Fibroblast of the conjunctiva (primary cell): ENCODE measurements around the gene IPO13.

Source experiments
- DNase-seq: peaks from one replicate; pipeline ENCODE4 v3.0.0-alpha.2; 2010; ENCODE audit warnings: low read depth

Gene IPO13

GRCh38 chr1:43946236-43947060 lies at the start of gene IPO13:
TSS of gene IPO13 (plus strand) at chr1:43946950. CDS start at chr1:43947601, 651 bp downstream.
- DNase-seq, result peak; percentile 91

- DNase-seq, result no peak
Measured at GRCh38 chr1:43898981-43899380, 47.8 kb upstream of the IPO13 start.

GRCh38 chr1:43900386-43900785 lies 46.4 kb upstream of the IPO13 start:
- no peak for DNase-seq

- DNase-seq, result no peak
Measured at GRCh38 chr1:43901196-43901961, 45.4 kb upstream of the IPO13 start.

- DNase-seq, result no peak
Measured at GRCh38 chr1:43902058-43902831, 44.5 kb upstream of the IPO13 start.

- DNase-seq, result no peak
Measured at GRCh38 chr1:43904660-43905551, 41.8 kb upstream of the IPO13 start.

- no peak for DNase-seq
Measured at GRCh38 chr1:43908226-43908625, 38.5 kb upstream of the IPO13 start.

- DNase-seq, result no peak
Measured at GRCh38 chr1:43908858-43909257, 37.9 kb upstream of the IPO13 start.

GRCh38 chr1:43910343-43910742 lies 36.4 kb upstream of the IPO13 start:
- DNase-seq, result no peak

GRCh38 chr1:43912607-43913006 lies 34.1 kb upstream of the IPO13 start:
- peak; percentile 36 for DNase-seq

- peak; percentile 14 for DNase-seq
Measured at GRCh38 chr1:43913051-43913501, 33.7 kb upstream of the IPO13 start.

- DNase-seq, result no peak
Measured at GRCh38 chr1:43913666-43914360, 32.9 kb upstream of the IPO13 start.

- DNase-seq, result no peak
Measured at GRCh38 chr1:43914576-43915525, 31.9 kb upstream of the IPO13 start.

GRCh38 chr1:43919906-43920305 lies 26.8 kb upstream of the IPO13 start:
- no peak for DNase-seq

- DNase-seq, result no peak
Measured at GRCh38 chr1:43921022-43921421, 25.7 kb upstream of the IPO13 start.

GRCh38 chr1:43924516-43924915 lies 22.2 kb upstream of the IPO13 start:
- DNase-seq, result no peak

- DNase-seq, result no peak
Measured at GRCh38 chr1:43925846-43926245, 20.9 kb upstream of the IPO13 start.

GRCh38 chr1:43930168-43930948 lies 16.4 kb upstream of the IPO13 start:
- DNase-seq, result no peak

GRCh38 chr1:43930949-43931275 lies 15.8 kb upstream of the IPO13 start:
- no peak for DNase-seq
